PC-9 (cell line): ENCODE data around the gene PLVAP. TPM values are rescaled to one million over a fixed set of nuclear protein-coding genes. Genes with fewer than 3 reads are reported as not detected.

Experiments used
- BruUV-seq: library from RNA; stranded (reverse); fragments of 400-500 nt; replicated peaks from 2 replicates; lab custom pipeline; 2021; lab: Mats Ljungman, UMichigan
- CTCF ChIA-PET: fragments of 300-600 bp; sonication (Branson Sonifier 250); formaldehyde crosslinking; loops from one replicate; lab custom pipeline; 2022; ENCODE audit warnings: antibody characterized with exemption; lab: Charles Lee
- POLR2A ChIA-PET: fragments of 300-600 bp; sonication (Branson Sonifier 250); formaldehyde crosslinking; loops from one replicate; lab custom pipeline; 2022; ENCODE audit warnings: antibody characterized with exemption; ENCODE audit not compliant: unreplicated experiment; lab: Charles Lee
- DNase-seq, 2 experiments: peaks; one replicate each; pipeline versions ENCODE4 v3.0.0 to v3.0.0-alpha.2; 2015 to 2022; ENCODE audit warnings: mixed read lengths in 1 of 2
- H2AFZ ChIP-seq: fragments of 200-600 bp; sonication (generic); 2 replicates; pipeline ENCODE4 v1.8.1; 2017; ENCODE audit warnings: antibody characterized with exemption
- H3F3A ChIP-seq: fragments of 200-600 bp; sonication (generic); 2 replicates; pipeline ENCODE4 v1.8.1; 2017; ENCODE audit warnings: antibody characterized with exemption, mild to moderate bottlenecking, low read depth; ENCODE audit not compliant: insufficient read depth
- H3K27ac ChIP-seq: fragments of 200-600 bp; sonication (generic); 2 replicates; pipeline ENCODE4 v1.6.1; 2016; ENCODE audit warnings: mixed run types
- H3K27me3 ChIP-seq: fragments of 200-600 bp; sonication (generic); 2 replicates; pipeline ENCODE4 v1.6.1; 2016; ENCODE audit warnings: low read depth, mixed run types; ENCODE audit not compliant: insufficient read depth
- H3K36me3 ChIP-seq: fragments of 200-600 bp; sonication (generic); 2 replicates; pipeline ENCODE4 v1.6.1; 2016; ENCODE audit warnings: low read depth, mixed run types
- H3K4me1 ChIP-seq: fragments of 200-600 bp; sonication (generic); replicated peaks from 2 replicates; pipeline ENCODE4 v1.6.1; 2016; ENCODE audit warnings: mixed run types; ENCODE audit not compliant: insufficient read depth
- H3K4me2 ChIP-seq: fragments of 200-600 bp; sonication (generic); 2 replicates; pipeline ENCODE4 v1.6.1; 2017; ENCODE audit warnings: mixed run types
- H3K4me3 ChIP-seq: fragments of 200-600 bp; sonication (generic); 2 replicates; pipeline ENCODE4 v1.6.1; 2016; ENCODE audit warnings: mixed run types
- H3K79me2 ChIP-seq: fragments of 200-600 bp; sonication (generic); 2 replicates; pipeline ENCODE4 v1.6.1; 2017; ENCODE audit warnings: low read depth, mixed run types
- H3K9me2 ChIP-seq: fragments of 200-600 bp; sonication (generic); 2 replicates; pipeline ENCODE4 v1.8.1; 2017; ENCODE audit warnings: mild to moderate bottlenecking; ENCODE audit not compliant: insufficient read depth
- H3K9me3 ChIP-seq: fragments of 200-600 bp; sonication (generic); 2 replicates; pipeline ENCODE4 v1.8.1; 2016; ENCODE audit warnings: low read depth; ENCODE audit not compliant: insufficient read depth
- H4K20me1 ChIP-seq: fragments of 200-600 bp; sonication (generic); 2 replicates; pipeline ENCODE4 v1.8.1; 2017; ENCODE audit not compliant: insufficient read depth
- EZH2 ChIP-seq: fragments of 200-600 bp; sonication (generic); IDR thresholded peaks from 2 replicates; pipeline ENCODE4 v1.8.0; 2017; ENCODE audit warnings: antibody characterized with exemption, low read depth
- intact Hi-C: fragments of 100-400 bp; cut with micrococcal nuclease; formaldehyde crosslinking; loops from one replicate; pipeline ENCODE4 v1.10.0; 2022; ENCODE audit not compliant: unreplicated experiment
- total RNA-seq: library from RNA; stranded (reverse); gene quantifications from 2 replicates; pipeline ENCODE4 v1.2.3, GENCODE V29; 2021
- TF ChIP-seq, protein P1 (sequence below): fragments of 200-600 bp; sonication (generic); conservative IDR thresholded peaks from 2 replicates; pipeline ENCODE4 v1.6.1; 2017; ENCODE audit warnings: mixed run types, antibody characterized with exemption, mild to moderate bottlenecking, moderate library complexity

Gene PLVAP
- total RNA-seq, 1 experiment from 2014 or later: not detected

DNA sequence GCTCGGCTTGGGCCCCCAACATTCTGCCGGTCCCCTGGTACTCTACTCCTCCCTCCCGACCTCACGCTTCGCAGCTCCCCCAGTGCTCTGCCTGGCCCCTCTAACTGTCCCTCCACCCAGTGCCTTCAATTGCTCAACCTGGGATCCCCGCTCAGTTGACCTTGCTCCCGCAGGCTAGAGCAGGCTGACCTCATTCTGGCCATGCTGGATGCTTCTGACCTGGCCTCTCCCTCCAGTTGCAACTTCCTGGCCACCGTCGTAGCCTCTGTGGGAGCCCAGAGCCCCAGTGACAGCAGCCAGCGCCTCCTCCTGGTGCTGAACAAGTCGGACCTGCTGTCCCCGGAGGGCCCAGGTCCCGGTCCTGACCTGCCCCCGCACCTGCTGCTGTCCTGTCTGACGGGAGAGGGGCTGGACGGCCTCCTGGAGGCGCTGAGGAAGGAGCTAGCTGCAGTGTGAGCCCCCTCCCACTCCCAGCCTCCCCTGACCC lies 36.2 kb downstream of the PLVAP start:
- TF ChIP-seq, protein P1, sequence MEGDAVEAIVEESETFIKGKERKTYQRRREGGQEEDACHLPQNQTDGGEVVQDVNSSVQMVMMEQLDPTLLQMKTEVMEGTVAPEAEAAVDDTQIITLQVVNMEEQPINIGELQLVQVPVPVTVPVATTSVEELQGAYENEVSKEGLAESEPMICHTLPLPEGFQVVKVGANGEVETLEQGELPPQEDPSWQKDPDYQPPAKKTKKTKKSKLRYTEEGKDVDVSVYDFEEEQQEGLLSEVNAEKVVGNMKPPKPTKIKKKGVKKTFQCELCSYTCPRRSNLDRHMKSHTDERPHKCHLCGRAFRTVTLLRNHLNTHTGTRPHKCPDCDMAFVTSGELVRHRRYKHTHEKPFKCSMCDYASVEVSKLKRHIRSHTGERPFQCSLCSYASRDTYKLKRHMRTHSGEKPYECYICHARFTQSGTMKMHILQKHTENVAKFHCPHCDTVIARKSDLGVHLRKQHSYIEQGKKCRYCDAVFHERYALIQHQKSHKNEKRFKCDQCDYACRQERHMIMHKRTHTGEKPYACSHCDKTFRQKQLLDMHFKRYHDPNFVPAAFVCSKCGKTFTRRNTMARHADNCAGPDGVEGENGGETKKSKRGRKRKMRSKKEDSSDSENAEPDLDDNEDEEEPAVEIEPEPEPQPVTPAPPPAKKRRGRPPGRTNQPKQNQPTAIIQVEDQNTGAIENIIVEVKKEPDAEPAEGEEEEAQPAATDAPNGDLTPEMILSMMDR: no peak
- no peak for TF ChIP-seq EZH2
- Histone ChIP-seq H3K4me3 (no peak overlapping the region), H3K79me2 (peaks cover 14% of the 10 kb centered on the region), H3K4me2 (no peak overlapping the region), H3K27me3 (no peaks in the 10 kb centered on the region), H3K36me3 (peaks cover 6% of the 10 kb centered on the region; the same call in 1 of the 2 replicates), H3K9me2 (no peaks in the 10 kb centered on the region), H3K27ac (no peak overlapping the region), H4K20me1 (no peaks in the 10 kb centered on the region; the same call in 1 of the 2 replicates), H3K9me3 (no peaks in the 10 kb centered on the region), H3K4me1 (peaks cover 12% of the 10 kb centered on the region), H3F3A (peaks cover 49% of the 10 kb centered on the region; the same call in 1 of the 2 replicates), H2AFZ (no peak overlapping the region)
- CTCF ChIA-PET: no interaction called here
- no peak for DNase-seq
- POLR2A ChIA-PET: no interaction called here
- no TSS peak for BruUV-seq
- intact Hi-C loops: no loop called here

DNA sequence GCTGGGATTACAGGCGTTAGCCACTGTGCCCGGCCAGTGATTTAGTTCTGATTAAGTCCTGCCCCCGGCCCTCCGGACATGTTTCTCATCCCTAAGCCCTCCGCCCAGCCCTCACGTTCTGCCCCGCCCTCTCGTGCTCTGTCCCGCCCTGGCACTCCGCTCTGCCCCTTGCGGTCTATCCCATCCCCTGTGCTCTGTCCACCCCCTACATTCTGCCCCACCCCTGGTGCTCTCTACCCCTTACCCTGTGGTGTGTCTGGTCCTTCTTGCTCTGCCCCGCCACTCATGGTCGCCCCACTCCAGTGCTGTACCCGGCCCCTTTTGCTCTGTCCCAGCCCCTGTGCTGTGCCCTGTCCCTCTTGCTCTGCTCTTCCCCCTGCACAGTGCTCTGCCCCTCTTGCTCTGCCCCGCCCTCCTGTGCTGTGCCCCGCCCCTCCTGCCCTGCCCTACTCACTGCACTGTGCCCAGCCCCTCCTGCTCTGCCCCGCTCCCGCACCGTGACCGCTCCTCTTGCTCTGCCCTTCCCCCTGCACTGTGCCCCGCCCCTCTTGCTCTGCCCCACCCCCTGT lies 36.8 kb downstream of the PLVAP start:
- ChIA-PET POLR2A (no interaction called here), CTCF (no interaction called here)
- TF ChIP-seq, protein P1: no peak
- TF ChIP-seq EZH2: no peak
- Histone ChIP-seq H3K79me2 (peaks cover 18% of the 10 kb centered on the region), H3K27ac (no peak overlapping the region), H2AFZ (no peak overlapping the region), H3K4me1 (peaks cover 17% of the 10 kb centered on the region), H3K4me2 (no peak overlapping the region), H4K20me1 (no peaks in the 10 kb centered on the region; the same call in 1 of the 2 replicates), H3K27me3 (no peaks in the 10 kb centered on the region), H3K36me3 (peaks cover 6% of the 10 kb centered on the region; the same call in 1 of the 2 replicates), H3K9me2 (no peaks in the 10 kb centered on the region), H3K9me3 (no peaks in the 10 kb centered on the region), H3F3A (peaks cover 54% of the 10 kb centered on the region; the same call in 1 of the 2 replicates), H3K4me3 (no peak overlapping the region)
- DNase-seq: no peak
- intact Hi-C loops: no loop called here
- no TSS peak for BruUV-seq

DNA sequence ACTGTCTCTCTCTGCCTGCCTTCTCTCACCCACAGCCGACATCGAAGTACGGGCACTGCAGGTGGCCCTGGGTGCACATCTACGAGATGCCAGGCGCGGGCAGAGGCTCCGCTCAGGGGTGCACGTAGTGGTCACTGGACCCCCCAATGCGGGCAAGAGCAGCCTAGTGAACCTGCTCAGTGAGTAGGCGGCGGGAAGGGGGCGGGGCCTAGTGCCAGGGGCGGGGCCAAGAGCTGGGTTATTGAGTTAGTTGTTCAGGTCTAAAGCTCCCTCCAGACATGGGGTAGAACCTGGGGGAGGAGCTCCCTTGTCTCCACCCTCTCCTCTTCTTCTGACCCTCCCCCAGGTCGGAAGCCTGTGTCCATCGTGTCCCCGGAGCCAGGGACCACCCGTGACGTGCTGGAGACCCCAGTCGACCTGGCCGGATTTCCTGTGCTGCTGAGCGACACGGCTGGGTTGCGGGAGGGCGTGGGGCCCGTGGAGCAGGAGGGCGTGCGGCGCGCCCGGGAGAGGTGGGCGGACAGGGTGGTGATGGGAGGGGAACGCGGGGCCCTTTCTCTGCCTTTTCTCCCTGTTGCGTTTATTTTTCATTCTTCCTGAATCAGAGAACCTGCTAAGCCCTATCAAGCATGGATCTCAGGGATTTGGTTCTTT lies 37.9 kb downstream of the PLVAP start:
- TF ChIP-seq, protein P1: no peak
- TF ChIP-seq EZH2: no peak
- Histone ChIP-seq H3K9me2 (no peaks in the 10 kb centered on the region), H3K4me1 (peaks cover 22% of the 10 kb centered on the region), H3K36me3 (peaks cover 6% of the 10 kb centered on the region; the same call in 1 of the 2 replicates), H3K4me2 (peak overlapping the region; percentile 80; the same call in 1 of the 2 replicates), H3K4me3 (no peak overlapping the region), H4K20me1 (no peaks in the 10 kb centered on the region; the same call in 1 of the 2 replicates), H3K27ac (no peak overlapping the region), H3K27me3 (no peaks in the 10 kb centered on the region), H3K9me3 (no peaks in the 10 kb centered on the region), H3K79me2 (peaks cover 18% of the 10 kb centered on the region), H2AFZ (no peak overlapping the region), H3F3A (peaks cover 48% of the 10 kb centered on the region; the same call in 1 of the 2 replicates)
- CTCF ChIA-PET: no interaction called here
- no TSS peak for BruUV-seq
- intact Hi-C loops: no loop called here
- DNase-seq: no peak
- POLR2A ChIA-PET: no interaction called here
